Measurements from ENCODE around the gene DNPEP. TPM values are rescaled to one million over a fixed set of nuclear protein-coding genes. Genes with fewer than 3 reads are reported as not detected.

Gene DNPEP
- polyA plus RNA-seq, 4 donors: 44.7 to 82.9 (median 57.8) TPM

DNA sequence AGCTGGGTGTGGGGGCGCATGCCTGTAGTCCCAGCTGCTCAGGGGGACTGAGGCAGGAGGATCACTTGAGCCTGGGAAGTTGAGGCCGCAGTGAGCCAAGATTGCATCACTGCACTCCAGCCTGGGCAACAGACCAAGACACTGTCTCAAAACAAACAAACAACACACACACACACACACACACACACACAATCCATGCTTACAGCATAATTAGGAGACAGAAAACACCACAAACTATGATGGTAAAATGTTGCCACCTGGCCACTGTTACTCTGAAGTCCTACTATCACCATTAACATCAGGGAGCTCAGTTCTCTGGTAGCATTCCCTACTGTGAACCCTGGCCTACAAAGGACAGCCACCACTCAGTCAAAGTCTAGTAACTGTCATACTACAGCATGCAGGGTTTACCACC lies 18.3 kb downstream of the DNPEP start:
- DNase-seq (ENCODE audit: low read depth in 4 of 4, low spot score in 3 of 4): no peak

DNA sequence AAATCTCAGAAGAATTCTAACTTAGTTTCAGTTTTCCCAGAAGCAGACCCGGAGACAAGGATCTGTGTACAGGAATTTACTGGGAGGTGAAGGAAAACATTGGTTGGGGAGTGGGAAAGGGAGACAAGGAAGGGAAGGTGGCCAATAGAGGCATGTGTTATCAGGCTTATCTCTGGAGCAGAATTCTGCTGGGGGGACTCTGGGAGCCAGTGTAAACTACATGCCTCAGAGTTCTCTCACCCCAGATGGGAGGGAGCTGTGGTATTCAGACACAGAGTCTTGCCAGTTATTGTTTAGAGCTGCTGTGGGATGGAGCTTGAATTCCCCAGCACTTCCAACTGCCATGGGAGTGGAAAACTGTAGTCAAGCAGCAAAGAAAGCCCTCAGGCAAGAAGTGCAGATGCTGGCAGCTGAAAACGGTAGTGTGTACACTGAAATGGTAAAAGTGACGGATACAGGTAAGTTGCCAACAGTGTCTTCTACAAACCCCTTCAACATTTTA lies 19.0 kb downstream of the DNPEP start:
- no peak for DNase-seq (ENCODE audit: low read depth in 4 of 4, low spot score in 3 of 4)

DNA sequence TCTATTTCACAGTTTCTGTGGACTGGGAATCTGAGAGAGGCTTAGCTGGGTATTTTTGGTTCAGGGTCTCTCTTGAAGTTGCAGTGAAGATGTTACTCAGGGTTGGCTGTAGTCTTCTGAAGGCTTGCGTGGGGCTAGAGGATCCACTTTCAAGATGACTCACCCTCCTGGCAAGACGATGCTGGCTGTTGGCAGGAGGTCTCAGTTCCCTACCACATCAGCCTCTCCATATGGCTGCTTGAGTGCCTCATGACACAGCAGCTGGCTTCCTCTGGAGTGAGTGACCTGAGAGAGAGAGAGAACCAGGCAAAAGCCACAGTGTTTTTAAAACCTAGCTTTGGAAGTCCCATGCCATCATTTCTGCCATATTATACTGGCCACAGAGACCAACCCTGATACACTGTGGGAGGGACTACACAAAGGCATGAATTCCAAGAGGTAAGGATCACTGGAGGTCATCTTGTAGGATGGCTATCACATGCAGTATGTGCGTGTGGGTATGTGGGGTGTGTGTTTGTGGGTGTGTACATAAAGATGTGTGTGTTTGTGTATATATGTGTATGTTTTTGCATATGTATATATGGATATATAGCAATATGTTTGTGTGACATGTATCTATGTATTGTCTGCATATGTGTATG lies 25.1 kb downstream of the DNPEP start:
- no peak for DNase-seq (ENCODE audit: low read depth in 4 of 4, low spot score in 3 of 4)

DNA sequence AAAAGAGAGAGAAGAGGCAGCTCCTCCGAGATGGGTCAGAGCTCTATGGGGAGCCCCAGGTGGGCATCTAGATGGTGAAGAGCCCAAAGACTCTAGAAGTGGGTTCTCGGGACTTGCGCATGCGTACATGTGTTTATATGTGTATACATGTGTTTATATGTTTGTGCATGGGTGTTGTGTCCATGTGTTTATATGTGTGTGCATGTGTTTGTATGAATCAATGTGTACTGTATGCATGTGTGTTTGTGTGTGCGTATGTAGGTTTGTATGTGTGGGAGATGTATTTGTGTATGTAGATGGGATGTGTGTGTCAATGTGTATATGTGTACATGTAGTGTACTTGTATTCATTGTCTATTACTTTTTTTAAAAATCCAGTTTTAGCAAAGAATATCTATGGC lies 25.6 kb downstream of the DNPEP start:
- DNase-seq (ENCODE audit: low read depth in 4 of 4, low spot score in 3 of 4): no peak

DNA sequence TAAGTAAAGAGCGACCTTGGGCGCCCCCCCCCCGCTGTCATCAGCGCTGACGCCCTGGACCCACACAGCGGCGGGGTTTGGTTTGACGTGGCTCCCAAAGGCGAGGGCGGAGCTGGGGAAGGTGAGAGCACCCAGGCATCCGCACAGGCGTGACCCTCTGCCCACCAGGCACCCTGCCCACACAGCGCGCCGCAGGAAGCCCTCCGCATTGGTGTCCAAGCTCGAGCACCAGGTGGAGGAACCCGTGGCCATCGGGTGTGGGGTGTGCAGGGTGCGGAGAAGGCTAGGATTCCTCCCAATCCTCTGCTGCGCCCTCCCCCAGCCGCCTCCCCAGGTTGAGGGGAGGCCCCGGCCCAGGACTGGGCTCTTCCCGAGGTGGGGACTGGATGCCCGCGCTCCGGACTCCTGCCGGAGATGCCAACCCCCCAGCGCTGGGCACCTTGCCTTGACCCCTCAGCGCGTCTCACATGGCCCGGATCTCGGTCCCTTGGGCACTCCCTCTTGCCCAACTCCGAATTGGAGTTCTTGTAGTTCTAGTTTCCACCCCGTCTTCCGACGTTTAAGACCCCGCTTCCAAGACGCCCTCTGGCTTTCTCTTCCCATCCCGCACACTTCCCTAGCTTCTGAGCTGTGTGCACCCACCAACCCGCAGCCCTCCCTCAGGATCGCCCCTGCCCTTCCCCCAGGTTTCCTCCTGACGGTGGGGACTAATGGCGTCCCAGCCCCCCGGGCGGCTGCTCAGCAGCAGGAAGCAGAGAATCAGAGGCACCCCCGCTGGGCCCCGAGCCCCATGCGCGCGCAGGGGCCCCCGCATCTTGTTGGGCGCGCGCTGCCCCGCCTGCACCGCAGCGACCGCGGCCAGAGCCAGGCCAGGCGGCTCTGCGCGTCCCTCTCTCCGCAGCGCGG lies 29.3 kb downstream of the DNPEP start:
- no peak for DNase-seq (ENCODE audit: low read depth in 4 of 4, low spot score in 3 of 4)

DNA sequence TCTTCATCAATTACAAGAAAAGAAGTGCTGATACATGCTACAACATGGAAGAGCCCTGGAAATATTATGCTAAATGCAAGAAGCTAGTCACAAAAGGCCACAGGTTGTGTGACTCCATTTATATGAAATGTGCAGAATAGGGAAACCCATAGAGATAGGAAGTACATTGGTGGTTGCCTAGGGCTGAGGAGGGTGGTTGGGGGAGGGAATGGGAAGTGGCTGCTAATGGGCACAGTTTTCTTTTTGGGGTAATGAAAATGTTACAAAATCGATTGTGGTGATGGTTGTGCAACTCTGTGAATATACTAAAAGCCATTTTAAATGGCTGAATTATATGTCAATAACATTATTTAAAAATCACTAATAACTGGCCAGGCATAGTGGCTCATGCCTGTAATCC lies 30.9 kb downstream of the DNPEP start:
- DNase-seq (ENCODE audit: low read depth in 4 of 4, low spot score in 3 of 4): no peak

DNA sequence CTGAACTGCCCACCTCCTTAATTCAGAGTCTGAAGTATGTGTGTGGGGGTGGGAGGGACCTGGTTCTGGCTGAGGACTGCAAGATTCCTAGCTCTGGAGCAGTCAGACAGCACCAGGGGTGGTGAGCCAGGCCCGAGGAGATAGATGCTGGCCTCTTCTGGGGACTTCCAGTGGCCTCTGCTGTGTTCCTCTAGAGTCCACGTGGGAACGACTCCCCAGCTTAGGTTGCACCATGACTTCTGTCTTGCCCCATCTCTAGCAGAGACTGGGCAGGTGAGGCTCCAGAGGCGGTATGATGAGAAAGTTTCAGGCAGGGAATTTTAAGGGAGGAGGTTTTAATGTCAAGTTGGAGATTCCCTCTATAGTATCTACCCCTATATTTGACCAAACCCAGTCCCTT lies 33.1 kb downstream of the DNPEP start:
- DNase-seq (ENCODE audit: low read depth in 4 of 4, low spot score in 3 of 4): no peak

DNA sequence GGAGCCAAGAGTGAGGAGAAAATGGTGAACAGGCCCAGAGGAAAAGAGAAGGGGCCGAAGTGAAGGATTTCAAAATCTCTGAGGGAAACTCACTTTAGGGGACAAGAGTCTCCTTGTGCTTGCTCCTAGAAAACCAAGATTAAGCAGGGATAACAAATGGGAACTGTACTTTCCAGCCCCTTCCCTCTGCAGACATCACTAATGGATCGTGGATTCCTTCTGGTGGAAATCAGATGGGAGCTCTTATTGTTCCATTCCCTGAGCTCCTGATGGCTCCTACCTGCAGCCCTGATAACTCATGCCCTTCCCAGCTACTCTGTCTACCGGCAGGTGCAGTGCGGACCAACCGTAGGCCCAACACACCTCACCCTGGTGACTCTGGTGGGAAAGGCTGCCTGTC lies 34.6 kb downstream of the DNPEP start:
- DNase-seq (ENCODE audit: low read depth in 4 of 4, low spot score in 3 of 4): no peak

DNA sequence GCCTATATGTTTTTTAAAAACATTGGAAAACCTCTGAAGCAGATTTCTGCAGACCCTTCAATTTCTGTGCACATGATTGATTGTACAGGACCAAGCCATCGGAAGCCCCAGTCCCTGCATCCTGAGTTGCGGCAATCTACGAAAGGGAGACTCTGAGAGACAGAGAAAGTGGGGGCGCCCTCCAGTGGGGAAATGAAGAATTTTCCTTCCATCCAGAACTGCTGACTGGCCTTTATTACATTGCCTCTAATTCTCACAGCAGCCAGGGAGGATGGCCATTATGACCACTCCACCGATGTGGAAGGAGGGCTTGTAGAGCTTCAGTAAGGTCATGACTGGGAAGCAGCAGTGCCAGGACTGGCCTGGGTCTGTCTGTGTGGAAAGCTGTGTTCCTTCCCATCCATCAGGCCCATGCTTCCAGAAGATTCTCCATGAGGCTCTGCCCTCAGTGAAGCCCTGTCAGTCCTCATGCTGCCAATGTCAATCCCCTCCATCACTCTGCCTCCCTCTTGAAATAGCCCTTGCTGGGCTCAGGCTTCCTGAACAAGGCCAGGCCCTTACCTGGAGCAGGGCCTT lies 35.2 kb downstream of the DNPEP start:
- peak in 1 of 4 donors; percentile 19 for DNase-seq (ENCODE audit: low read depth in 4 of 4, low spot score in 3 of 4)

DNA sequence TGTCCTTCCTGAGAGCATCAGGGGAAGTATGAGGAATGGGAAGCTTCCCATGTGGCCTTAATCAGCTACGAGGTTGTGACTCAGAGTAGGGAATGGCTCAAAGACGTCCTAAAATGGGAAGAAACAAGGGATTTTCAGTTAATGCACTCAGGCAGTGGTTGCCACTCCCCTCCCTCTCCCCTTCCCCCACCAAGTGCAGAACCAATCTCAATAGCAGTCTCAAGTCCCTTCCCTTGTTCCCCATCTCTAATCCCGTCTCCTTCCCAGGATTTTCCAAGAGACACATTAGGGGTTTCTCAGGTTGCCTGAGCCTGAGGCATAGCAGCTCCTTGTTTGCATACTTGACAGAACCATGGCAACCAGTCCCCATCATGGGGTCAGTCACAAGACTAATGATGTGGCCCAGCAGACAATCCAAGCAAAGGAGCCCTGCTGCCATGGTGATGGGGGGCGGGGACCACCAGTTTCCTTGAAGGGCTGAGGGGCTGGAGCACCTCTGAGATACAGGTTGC lies 36.9 kb downstream of the DNPEP start:
- DNase-seq (ENCODE audit: low read depth in 4 of 4, low spot score in 3 of 4): no peak

DNA sequence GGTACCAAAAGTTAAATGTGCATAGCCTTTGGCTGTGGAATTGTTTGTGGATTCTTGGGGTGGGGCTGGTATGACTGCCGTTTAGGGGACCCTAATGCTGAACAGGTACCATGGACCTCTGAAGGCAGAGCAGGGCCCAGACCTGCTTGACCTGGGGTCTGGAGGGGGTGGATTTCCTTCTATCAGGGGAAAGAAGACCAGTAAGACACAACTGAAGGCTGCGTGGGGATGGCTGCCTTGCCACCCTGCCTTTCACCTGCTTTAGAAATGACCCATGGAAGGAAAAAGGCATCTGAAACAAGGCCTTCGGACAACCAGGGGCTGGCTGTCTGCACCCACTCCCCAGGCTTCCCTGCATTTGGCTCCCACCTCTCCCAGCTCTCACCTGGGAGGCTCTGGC lies 37.5 kb downstream of the DNPEP start:
- no peak for DNase-seq (ENCODE audit: low read depth in 4 of 4, low spot score in 3 of 4)

DNA sequence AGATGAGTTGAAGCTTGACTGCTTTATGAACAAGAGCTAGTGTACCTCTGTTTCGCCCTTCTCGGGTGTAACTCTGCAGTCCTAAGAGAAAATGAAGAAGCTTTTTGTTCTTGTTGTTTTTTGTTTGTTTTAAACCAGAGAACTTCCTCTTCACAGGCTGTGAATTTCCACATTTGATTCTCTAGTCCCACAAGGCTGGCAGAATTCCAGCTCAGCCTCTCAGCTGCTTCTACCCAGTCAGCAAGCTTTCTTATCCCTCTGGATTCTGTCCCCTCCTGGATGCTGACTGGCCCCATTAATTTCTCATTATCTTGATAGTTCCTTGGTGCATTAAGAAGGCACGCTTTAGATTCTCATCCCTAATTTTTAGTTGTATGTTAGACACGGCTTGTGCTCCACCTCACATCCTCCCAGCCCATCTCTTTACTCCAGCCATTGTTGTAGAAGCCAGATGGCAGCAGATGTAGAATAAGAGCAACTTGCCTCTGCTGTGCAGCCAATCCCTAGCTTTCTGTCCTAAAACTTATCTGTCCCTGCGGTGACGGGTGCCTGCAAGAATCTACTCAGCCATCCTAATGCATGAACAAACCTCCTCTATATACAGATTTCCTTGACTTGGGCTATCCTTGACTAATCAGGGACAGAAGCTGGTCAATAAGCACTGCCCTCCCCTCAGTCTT lies 42.8 kb downstream of the DNPEP start:
- DNase-seq (ENCODE audit: low read depth in 4 of 4, low spot score in 3 of 4): no peak

DNA sequence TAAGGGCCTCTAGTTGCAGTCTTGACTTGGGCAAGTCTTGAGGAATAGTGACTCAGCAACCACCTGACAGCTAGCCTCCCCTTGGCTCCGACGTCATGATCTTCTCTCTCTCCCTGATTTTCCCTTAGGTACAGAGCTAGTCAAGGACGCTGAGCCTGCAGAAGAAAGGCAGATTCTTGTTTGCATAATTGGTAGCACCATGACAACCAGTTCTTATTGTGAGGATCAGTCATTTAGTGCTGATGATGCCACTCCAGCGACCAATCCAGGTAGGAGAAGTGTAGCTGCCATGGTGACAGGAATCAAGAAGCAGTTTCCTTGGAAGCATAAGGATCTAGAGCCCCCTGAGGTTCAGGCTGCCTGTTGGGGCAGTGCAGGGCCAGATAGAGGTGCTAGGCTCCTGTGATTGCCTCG lies 52.3 kb downstream of the DNPEP start:
- no peak for DNase-seq (ENCODE audit: low read depth in 4 of 4, low spot score in 3 of 4)

DNA sequence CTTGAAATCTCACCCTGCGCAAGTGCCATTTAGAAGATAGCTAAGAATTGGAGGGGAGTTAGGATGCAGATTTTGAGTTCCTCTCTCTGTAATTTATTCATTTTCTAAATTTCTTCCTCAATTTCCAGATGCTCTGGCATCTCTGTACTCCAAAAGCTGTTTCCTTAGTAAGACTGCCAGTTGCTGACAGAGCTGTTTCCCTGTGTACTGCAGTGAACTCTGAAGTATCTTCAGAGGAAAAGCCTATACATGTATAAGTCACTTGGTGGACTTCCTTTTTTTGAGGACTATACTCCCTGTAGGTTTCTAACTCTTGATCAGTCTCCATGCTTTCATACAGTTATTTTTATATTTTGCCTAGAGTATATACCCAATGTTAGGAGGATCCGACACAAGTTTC lies 53.6 kb downstream of the DNPEP start:
- DNase-seq (ENCODE audit: low read depth in 4 of 4, low spot score in 3 of 4): no peak

DNA sequence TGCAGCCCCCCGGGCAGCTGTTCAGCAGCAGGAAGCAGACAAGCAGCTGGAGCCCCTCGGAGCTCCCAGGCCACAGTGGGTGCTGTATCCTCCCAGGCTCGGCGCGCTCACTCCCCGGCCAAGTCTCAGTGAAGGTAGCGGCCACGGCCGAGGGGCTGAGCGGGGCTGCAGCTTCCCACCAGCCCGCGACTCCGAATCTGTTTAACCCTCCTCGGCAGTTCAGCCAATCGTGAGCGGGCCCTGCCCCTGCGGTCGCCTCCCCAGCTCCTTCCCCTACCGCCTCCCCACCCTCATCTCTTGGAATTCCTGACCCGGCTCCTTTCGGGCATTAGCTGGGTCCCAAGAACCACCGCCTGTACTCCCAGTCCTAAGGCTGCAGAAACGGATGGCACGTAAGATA lies 55.2 kb downstream of the DNPEP start, which contains the start of gene RESP18:
RESP18 (minus strand) TSS at position 203 of the 400 bp plus-strand sequence.
- DNase-seq (ENCODE audit: low read depth in 4 of 4, low spot score in 3 of 4): no peak

DNA sequence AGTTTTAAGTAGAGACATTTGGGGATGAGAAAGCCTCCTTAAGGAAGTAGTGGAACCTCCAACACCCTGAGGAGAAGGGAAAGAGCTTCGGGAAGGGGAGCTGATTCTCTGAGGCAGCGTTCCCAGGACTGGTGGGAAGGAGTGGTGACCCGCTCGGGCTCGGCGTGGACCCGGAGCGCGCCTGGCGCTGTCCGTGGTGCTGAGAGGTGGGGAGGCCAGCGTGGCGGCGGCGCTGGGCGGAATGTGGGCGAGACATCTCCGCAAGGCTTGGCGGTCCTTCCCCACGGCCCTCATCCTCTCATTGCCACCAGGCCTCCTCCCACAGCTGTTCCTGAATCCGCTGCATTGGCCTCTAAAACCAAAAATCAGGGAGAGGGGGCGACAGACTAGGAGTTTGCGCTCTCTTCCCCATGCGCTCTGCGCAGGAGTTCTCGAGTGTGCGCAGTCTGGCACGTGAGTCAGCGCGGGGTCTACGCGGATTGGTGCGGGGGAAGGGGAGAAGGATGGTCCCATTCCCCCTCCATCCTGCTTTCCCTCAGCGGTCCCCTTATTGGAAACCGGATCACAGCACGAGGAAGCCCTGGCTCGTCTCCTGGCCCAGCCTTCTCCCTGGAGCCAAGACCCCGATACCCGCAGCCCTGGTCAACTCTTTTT lies 56.0 kb downstream of the DNPEP start:
- DNase-seq (ENCODE audit: low read depth in 4 of 4, low spot score in 3 of 4): peak in 2 of 4 donors; percentile 20 to 39

DNA sequence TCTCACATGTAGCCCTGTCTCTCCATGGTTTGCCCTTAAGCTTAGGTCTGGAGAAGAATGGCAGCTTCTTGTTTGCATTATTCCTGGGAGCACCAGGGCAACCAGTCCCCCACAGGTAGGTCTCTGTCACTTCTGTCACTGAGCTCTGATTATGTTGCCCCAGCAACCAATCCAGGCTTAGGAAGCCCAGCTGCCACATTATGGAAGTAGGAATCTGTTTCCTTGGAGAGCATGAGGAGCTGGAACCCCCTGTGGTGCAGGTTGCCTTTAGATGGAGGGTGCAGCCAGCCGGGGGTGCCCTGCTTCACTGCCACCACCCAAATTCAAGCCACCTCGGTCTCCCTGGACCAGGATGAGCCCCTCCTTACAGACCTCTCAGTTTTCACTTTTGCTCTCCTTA lies 60.0 kb downstream of the DNPEP start:
- no peak for DNase-seq (ENCODE audit: low read depth in 4 of 4, low spot score in 3 of 4)

DNA sequence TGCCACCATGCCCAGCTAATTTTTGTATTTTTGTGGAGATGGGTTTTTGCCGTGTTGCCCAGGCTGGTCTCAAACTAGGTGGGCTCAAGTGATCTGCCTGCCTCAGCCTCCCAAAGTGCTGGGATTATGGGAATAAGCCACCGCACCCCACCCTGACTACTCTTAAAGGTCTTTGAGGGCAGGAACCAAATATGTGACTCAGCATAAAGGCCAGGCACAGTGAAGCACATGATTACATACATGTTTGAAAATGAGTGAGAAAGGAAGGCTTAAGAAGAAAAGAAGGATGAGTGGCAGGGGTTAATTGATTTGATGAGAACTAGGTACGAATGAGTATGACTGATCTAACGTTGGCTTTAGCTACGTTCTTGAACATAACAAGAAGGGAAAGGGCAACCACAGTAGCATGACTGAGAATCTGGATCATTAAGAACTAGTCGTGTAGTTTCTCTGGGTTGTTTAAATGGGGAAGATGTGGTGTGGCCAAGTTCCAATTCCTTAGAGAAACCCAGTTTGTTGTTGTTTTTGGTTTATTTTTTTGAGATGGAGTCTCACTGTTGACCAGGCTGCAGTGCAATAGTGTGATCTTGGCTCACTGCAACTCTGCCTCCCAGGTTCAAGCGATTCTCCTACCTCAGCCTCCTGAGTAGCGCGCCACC lies 61.9 kb downstream of the DNPEP start:
- DNase-seq (ENCODE audit: low read depth in 4 of 4, low spot score in 3 of 4): no peak

DNA sequence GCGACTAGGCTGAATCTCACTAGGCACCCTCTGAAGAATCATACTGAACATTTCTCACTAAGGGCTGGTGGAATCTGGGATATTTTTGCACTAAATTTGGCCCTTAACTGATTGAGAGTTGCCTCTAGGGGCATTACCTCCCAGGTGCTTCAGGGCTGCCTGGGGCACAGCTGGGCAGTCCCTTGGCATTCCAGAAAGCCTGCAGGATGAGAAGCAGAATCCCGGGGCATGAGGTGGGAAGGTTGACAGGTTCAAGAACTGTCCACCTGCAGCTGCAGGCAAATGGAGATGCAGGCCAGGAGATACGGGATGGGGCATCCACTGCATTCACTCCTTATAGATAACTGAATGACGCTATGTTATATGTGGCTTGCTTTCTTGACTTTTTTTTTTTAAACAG lies 62.6 kb downstream of the DNPEP start:
- DNase-seq (ENCODE audit: low read depth in 4 of 4, low spot score in 3 of 4): no peak

DNA sequence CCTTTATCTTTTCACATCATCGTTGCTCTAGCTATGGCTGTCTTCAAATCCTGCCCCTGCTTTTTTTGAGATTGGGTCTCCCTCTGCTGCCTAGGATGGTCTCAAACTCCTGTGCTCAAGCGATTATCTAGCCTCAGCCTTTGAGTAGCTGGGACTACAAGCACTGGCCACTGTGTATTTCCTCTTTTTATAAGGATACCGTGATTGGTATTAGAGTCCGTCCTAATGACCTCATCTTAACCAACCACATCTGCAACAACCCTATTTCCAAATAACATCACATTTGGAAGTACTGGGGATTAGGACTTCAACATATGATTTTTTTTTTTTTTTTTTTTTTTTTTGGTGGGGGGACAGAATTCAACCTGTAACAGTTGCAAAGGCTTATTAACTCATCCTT lies 64.3 kb downstream of the DNPEP start:
- no peak for DNase-seq (ENCODE audit: low read depth in 4 of 4, low spot score in 3 of 4)
